HG02938 (cell line): ENCODE measurements around the gene GNG13.

Experiments
- ATAC-seq: cut with Tn5 transposase; IDR thresholded peaks from one replicate; pipeline ENCODE4 v1.9.1; 2021; ENCODE audit warnings: mild to moderate bottlenecking, moderate library complexity; ENCODE audit not compliant: unreplicated experiment

The GNG13 gene

DNA sequence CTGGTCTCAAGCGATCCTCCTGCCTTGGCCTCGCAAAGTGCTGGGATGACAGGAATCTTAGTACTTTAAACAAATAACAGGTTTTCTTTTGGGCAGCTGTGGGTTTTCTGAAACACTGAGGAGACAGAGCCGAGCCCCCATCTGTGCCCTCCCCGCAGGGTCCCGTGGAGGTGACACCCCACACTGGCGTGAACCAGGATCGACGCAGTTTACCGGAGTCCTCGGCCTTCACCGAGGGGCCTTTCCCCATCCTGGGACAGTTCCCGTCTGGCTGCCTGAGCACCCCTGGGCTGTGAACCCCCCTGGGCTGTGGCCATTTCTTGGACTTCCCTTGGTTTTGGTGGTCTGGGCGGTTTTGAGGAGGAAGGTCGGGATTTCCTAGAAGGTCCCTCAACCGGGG lies 15.3 kb upstream of the GNG13 start:
- no peak for ATAC-seq

DNA sequence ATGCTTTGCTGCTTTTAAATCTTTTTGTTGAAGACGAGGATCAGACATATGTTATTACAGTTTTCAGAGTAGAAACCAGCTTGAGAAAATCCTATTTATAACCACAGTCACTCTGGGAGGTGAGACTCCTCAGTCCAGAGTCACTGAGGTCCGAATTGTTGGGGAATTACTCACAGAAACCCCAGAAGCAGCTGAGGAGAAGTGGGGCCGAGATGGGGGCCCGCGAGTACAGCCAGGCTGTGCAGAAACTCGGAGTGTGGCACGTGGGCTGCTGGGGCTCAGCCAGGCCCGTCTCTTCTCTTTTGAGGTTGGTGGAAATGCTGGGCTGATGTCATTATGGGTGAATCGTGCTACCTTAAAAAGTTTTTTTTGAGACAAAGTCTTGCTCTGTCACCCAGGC lies 14.4 kb upstream of the GNG13 start:
- ATAC-seq: no peak

DNA sequence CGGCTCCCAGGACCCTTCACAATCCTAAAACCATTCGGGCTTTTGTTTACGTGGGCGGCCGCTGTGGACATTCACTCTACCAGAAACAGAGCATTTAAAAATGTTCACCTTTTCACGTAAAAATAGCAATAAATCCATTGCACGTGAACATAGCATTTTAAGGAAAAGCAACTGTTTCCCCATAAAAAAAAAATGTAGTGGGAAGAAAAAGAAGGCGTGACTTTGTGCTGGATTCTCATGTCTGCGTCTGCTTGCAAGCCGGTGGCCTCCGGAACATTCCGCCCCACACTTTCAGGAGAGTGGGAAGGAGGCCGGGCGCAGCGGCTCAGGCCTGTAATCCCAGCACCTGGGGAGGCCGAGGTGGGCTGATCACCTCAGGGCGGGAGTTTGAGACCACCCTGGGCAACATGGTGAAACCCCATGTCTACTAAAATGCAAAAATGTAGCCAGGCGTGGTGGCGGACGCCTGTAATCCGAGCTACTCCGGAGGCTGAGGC lies 13.4 kb upstream of the GNG13 start:
- no peak for ATAC-seq

DNA sequence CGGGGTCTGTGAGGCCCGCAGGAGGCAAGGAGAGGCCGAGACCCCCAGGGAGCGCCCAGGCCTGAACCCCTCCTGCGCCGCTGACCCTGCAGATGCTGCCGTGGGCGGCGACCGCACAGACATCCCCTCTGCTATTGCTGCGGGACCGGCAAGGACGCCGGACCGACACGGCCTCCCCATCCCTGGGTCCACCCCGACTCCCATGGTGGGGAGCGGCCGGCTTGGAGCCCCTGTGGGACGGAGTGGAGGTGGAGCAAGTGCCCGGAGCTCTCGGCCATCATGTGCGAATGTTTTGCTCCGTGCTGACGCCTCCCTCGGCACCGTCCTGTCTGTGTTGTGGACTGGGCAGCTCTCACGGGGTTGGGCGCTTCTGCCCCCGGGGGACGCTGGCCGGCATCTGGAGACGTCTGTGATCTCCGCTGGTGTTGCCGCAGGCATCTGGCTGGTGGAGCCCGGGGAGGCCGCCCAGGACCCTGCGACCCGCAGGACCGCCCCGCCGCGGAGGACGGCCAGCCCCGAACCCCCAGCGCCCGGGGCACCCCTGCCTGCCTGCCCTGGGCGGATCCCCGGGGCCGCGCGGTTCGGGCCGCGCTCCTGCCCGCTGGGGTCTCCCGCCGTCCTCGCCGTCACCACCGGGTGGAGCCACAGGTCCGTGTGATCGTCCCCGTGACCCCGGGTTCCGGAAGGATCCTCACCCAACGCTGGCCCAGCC lies 12.8 kb upstream of the GNG13 start:
- no peak for ATAC-seq

DNA sequence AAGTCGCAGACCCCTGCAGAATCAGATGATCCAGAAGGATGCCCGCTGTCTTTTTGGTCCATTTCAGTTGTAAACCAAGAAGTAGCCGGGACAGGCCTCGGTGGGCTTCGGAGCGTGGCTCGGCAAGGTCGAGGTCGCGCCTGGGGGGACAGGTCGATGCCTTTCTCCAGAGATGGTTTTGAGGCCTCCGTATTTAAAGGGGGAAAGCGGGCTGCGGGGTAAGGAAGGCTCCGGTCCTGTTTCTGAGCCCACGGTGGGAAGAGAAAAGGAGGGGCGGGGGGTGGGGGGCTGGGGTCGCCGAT lies 7.5 kb upstream of the GNG13 start:
- ATAC-seq: no peak

DNA sequence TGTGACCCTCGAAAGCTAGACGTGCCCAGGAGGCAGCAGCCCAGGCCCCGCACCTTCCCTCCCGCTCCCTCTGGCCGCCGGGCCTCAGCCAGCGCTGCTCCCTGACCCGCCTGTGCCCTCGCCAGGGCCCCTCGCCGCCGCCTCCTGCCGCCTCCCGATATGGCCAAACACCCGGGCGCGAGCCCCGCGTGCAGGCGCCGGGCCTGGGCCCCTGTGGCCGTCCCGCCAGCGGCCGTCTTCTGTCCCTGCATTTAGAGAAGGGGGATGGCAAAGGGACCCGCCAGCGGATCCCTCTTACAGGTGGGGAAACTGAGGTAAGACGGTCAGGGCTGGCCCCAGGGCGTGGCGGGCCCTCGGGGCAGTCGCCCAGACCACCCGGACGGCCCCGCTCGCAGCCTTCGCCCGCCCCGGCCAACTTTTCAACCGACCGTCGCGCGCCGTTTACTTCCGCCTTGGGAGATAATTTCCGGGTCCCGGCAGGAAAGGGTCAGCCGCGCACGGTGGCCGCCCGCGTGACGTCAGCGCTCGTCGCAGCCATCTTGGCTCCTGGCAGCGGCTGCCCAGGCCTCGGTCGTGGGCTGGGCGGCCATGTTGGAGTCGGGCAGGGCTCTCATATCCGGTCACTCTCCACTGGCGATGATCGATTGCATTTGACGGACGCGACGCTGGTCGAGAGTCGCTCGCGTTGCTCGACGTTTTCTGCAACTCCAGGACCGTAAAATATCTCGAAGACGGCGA lies 7.0 kb upstream of the GNG13 start:
- ATAC-seq: peak; percentile 67

DNA sequence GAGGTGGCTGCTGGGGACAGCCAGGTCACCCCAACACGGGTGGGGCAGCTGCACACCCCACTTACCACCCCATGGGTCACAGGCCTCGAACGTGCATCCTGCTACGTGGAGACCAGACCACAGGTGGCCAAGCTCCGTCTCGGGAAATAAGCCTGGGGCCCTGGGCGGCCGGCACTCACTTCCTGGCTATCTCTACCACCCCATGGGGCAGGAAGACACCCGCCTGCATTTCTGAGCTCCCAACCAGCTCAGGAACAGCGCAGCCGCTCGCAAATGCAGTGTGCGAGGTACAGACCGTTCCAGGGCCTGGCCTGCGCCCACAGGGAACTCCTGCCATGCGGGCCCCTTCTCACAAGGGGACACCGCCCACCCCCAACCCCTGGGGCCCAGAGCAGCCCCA lies 4.9 kb upstream of the GNG13 start:
- no peak for ATAC-seq

DNA sequence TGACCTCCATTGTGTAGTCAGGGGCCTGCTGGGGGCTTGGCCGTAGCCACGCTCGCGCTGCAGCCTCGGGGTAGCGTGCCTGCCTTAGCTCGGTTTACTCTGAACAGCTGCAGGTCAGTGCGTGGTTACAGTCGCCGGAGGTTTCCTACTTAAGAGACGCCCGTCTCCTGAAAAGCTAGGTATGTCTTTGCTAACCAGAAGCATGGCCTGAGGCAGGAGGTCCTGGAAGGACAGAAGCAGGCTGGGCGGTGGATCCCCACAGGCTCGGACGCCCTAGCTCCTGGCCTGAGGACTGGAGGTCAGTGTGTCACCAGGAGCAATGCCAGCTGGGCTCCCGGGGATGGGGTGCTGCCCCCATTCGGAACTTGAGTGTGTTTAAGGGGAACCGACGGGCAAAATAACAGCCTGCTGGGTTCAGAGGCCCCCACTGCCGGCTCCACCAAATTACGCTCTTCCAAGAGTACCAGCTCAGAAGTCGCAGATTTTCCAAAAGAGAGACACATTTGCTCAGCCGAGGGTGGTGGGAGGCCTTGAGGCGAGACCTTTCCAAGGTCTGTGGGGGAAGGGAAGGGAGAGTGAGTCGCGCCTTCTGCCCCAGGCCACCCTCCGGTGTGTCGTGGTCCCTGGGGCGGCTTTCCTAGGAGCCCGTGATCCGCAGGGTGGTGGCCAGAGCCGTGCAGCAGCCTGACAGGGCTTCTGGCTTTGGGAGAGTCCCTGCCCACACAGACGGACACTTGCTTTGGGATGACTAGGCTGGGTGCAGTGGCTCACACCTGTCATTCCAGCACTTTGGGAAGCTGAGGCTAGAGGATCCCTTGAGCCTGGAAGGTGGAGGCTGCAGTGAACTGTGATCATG lies 3.9 kb upstream of the GNG13 start:
- ATAC-seq: no peak

DNA sequence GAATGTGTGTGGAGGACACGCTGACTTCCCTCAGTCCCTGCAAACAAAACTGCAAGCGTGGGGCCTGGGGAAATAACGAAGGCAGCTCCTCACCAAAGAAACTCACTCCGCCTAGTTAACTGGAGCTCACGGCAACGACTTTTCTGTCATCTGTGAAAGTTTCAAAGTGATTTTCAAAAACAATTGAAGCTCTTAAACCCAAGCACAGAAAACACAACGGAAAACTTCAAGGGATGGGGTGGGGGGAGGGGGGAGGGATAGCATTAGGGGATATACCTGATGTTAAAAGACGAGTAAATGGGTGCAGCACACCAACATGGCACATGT lies 3.2 kb upstream of the GNG13 start:
- no peak for ATAC-seq

DNA sequence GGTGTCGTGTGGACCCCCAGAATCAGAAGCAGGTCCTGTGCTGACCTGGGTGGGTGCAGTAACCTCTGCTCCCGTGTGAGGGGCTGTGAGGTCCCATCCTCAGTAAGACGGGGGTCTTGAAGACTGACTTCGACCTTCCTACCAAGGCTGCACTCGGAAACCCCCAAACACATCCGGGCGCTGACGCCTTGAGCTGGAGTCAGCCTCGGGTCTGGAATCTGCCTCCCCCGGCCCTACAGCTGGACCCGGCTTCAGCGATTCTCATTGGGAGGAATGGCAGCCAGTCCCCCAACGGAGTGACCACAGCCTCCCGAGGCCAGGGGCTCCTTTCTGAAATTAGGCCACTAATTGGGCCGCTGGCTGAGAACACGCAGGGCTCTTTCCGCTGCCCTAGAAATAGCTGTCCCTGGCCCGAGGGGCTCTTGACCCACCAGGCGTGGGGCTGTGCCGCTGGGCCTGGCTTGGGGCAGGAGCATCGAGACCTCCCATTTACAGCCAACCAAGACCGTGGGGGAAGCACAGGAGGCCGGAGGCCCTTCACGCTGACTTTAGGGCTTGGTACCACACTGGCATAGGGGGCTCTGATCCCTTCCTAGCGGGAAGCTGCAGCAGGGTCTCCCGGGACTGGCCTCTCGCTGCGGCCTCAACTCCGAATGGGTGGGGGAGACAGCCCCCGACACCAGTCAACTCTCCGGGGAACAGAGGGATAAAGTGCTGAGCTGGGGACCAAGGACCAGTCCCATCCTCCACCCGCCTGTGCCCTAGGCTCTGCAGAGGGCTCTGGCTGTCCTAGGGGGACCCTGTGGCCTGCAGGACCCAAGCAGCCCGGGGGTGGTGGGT lies 2.6 kb upstream of the GNG13 start:
- no peak for ATAC-seq

DNA sequence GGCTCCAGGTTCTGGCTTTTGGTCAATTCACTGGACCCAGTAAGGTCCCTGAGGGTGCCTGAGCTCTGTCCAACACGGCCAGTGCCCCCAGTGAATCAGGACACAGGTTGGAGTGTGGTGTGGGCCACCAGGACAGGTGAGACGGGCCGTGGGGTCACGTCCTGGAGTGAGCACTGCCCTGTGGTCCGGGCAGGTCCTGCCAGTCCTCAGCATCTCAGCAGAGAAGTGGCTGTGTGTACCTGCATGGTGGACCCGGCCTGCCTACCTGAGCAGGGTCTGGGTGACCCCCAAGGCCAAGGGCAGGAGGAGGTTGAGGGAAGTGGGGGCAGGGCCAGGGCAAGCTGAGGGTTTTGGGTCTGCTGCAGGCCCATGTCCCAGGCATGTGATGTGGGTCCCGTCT lies 1.9 kb upstream of the GNG13 start:
- no peak for ATAC-seq

DNA sequence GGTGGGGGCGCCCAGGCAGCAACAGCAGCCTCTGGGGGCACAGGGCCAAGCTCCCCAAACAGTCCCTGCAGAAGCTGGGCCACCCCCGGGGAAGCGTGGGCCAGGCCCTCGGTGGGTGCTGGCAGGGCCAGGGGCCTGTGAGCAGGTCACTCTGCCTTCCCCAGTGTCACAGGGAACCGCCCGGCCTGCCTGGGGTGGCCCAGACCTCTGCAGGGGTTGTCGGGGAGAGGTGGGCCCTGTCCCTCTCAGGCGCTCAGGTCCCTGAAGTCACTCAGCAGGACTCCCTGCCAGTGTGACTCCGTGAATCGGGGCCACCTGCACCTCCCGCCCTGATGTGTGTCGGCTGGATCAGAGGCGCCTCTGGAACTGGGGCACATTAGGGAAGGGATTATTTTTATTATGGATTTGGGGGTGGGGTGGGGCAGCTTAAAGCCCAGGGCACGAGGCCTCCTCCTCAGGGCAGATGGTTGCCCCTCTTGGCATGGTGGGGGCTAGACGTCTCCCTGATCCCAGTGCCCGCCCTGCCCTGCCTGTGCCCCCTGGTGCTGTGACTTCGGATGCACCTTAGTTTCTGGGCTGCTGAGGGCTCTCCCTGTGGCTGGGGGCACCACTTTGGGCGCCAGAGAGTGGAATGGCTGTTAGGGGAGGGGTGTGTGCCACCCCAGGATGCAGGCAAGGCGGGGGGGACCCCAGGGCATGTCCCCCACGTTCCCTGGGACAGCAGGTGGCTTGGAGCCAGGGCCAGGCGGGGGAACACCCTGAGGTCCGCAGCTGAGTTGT lies 1.2 kb upstream of the GNG13 start:
- ATAC-seq: no peak

DNA sequence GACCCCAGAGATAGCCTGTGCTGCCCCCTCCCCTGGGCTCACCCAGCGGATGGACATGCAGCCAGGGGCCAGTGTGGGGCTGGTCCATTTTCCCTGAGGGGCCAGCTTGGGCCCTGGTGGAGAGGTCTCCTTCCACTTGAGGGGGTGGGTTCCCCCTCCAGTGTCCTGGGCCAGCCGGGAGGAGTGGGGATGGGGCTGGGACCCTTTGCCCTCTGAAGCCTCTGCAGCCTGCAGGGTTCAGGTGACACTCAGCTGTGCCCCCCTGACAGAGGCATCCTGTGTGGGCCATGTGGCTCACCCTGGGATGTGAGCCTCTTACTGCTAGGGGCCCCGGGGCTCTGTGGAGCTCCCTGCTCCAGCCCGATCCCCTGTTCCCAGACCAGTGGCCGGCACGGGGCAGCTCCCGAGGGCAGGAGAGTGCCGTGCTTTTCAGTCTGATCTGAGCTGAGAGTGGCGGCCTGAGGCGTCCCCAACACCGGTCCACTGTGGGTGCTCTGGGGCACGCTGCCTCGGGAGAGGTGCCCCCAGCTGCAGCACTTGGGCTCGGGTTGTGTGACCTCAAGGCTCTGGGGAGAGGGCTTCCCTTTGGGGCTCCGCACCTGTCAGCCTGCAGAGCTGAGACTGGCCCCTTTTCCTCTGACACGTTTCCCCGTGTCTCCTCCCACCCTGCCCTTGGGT lies 439 bp upstream of the GNG13 start:
- no peak for ATAC-seq

DNA sequence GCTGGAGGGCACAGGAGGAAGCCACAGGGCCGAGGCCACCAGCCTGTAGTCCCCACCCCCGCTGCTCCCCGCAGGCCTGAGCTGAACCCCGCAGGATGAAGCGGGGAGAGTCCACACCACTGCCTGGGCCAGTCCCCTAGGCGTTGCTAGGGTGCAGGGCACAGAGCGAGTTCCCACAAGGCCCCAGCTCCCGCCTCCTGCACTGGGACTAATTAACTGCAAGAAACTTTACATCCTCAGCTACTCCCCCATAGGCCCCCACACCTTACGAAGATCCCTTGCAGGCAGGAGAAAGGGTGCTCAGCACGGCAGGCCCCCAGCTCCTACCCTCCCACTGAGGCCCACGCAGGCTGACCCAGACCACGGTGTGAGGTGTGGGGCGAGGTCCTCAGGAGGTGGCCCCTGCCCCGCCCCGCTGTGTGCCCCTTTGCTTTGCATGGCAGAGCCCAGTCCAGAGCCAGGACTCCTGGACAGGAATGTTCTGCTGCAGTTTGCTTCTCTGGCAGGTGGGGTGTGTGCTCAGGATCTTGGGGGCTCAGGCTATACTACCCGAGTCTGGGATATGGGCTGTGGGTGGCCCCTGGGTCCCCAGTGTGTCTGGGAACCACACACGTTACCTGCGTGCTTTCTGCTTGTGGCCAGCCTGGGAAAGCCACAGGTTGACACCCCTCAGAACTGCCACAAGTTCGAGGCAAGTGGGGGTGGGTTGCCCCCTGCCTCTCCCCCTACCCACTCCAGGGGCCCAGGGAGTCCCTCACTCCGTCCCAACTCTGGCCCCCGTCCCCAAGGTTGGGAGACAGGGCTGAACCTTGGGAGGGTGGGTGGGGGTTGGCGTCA lies 1.2 kb downstream of the GNG13 start:
- ATAC-seq: no peak

DNA sequence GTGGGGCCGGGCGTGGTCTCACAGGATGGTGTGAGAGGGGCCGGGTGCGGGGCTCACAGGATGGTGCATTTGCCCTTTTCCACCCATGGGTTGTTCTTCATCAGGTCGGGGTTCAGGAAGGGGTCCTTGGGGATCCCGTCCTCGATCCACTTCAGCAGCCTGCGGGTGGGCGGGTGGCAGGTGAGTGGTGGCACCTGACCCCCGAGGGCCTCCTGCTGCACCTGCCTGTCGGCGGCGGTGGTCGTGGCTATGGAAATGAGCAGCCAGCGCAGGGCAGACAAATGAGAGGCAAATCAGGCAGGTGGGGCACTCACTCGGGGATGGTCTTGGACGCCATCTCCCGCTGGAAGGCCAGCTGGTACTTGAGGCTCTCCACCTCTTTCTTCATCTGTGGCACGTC lies 1.9 kb downstream of the GNG13 start:
- no peak for ATAC-seq

DNA sequence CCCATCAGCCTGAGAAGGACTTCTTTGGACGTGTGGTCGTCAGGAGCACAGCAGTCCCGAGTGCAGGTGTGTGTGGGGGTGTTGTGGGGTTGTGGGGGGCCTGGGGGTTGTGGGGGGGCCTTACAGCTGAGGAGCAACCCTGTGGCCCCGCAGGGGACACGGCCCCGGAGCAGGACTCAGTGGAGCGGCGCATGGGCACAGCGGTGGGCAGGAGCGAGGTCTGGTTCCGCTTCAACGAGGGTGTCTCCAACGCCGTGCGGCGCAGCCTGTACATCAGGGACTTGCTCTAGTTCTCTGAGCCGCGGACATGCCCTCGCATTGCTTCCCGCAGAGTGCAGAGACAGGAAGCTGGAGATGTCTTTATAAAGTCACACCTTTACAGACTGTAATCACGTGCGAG lies 2.8 kb downstream of the GNG13 start:
- no peak for ATAC-seq

DNA sequence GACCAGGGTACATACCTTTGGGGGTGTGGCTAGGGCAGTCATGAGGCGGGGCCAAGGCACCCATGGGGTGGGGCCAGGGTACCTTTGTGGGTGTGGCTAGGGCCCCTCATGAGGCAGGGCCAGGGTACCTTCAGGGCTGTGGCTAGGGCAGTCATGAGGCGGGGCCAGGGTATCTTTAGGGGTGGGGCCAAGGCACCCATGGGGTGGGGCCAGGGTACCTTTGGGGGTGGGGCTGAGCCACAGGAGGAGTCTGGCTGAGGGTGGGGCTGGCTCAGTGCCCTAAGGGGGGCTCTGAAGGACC lies 3.5 kb downstream of the GNG13 start:
- ATAC-seq: no peak

DNA sequence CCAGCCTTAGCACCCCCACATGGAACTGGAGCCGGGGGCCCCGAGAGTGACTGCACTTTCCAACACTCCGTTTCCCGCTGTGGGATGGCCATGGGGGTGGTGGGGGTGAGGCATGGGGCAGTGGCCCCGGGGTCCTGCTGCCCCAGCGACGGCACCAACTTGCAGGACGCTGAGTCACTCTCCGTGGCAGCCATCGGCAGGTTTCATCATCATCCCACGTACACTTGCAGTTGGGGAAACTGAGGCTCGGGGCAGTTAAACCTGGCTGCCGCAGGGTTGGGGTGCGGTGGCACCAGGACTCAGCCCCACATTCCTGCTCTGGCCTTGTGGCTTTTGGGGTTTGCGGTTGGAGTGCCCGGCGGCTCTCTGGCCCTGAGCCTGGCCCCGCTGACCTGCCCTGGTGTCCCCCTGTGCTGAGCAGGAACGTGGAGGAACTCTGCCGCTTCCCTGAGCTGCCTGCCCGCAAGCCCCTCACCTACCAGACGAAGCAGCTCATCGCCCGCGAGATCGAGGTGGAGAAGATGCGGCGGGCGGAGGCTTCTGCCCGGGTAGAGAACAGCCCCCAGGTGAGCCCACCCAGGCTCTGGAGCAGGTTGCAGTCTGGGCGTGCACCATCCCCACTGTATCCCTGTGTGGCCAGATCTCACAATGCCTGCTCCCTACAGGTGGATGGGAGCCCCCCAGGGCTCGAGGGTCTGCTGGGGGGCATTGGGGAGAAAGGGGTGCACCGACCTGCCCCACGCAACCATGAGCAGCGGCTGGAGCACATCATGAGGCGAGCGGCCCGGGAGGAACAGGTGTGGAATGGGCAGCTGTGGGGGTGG lies 4.0 kb downstream of the GNG13 start:
- no peak for ATAC-seq
